Mucosa of descending colon (tissue), 3 donors: ENCODE measurements around the gene PIAS2. TPM values are rescaled to one million over a fixed set of nuclear protein-coding genes. Genes with fewer than 3 reads are reported as not detected.
"Not testable (repeated sequence)": the region's sequence is repeated elsewhere in the genome, so short reads cannot be mapped to it uniquely, and the experiment has no call there.

Experiments used
- ATAC-seq: fragments of 200-7000 bp; cut with Tn5 transposase; one replicate; pipeline ENCODE4 v1.9.1; 2020; ENCODE audit warnings: mild to moderate bottlenecking, moderate library complexity
- DNase-seq, 3 donors: peaks; one replicate each; pipeline ENCODE4 v3.0.0-alpha.2; 2020
- H3K36me3 ChIP-seq: fragments of 200-600 bp; one replicate; pipeline ENCODE4 v1.8.0; 2021; ENCODE audit warnings: low read depth, mild to moderate bottlenecking
- H3K4me1 ChIP-seq: fragments of 200-600 bp; one replicate; pipeline ENCODE4 v1.8.0; 2021; ENCODE audit warnings: low read depth, mild to moderate bottlenecking
- H3K4me3 ChIP-seq: fragments of 200-600 bp; one replicate; pipeline ENCODE4 v1.8.0; 2021; ENCODE audit warnings: mild to moderate bottlenecking
- H3K9me3 ChIP-seq: fragments of 200-600 bp; one replicate; pipeline ENCODE4 v1.8.0; 2021; ENCODE audit warnings: mild to moderate bottlenecking
- CTCF ChIP-seq: fragments of 200-600 bp; IDR thresholded peaks from one replicate; pipeline ENCODE4 v1.8.0; 2022; ENCODE audit warnings: antibody characterized with exemption, mild to moderate bottlenecking
- intact Hi-C, 2 donors: fragments of 100-400 bp; cut with DNase I in 1 of 2; cut with micrococcal nuclease in 1 of 2; formaldehyde crosslinking; loops; one replicate each; pipeline versions ENCODE4 v1.11.0 to v1.11.1; 2022; cut with DNase I, micrococcal nuclease
- total RNA-seq, 3 donors: library from RNA; stranded (reverse); fragmentation: NEBNext Ultra II Directional in 2 of 3; extraction: Animal tissue kit (Norgen Biotek cat#: 25700) in 2 of 3; gene quantifications; one replicate each; pipeline versions ENCODE4 v1.2.1 to v1.2.4, GENCODE V29; 2021 to 2023
- donor health status: DM: no; HTN: no; CAD: no; lungs with moderate emphysema.
- donor health status: DM: no; HTN: no; CAD: no.
- donor health status: DM: no; HTN: yes; CAD: no.

The PIAS2 gene
- total RNA-seq, 3 donors from 2014 or later, result 31.2 to 56.7 (median 33.5) TPM

DNA sequence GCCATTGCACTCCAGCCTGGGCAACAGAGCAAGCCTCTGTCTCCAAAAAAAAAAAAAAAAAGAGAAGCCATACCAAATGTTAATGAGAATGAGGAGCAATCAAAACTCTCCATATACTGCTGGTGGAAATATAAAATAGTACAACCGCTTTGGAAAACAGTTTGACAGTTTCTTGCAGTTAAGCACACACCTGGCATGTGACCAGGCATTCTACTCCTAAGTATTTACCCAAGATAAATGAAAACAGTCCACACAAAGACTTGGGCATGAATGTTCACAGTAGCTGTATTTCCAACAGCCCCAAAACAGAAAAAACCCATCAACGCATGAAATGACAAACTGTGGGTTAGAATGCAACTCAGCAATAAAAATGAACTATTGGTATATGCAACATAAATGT is 84.5 kb downstream of the PIAS2 start:
- no peak for TF ChIP-seq CTCF
- Histone ChIP-seq H3K9me3 (no peaks in the 10 kb centered on the region), H3K4me1 (no peaks in the 10 kb centered on the region), H3K36me3 (no peaks in the 10 kb centered on the region), H3K4me3 (no peak overlapping the region)
- intact Hi-C loops, result no loop called here
- ATAC-seq (no peak), DNase-seq (peak in 1 of 3 donors; percentile 41)

DNA sequence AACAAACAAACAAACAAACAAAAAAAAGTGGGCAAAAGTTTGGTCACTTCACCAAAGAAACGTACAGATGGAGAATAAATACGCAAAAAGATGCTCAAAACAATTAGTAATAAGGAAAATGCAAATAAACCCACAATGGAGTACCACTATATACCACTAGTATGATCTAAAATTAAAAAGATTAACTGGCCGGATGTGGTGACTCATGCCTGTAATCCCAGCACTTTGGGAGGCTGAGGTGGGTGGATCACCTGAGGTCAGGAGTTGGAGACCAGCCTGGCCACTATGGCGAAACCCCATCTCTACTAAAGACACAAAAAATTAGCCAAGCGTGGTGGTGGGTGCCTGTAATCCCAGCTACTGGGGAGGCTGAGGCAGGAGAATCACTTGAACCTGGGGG is 84.9 kb downstream of the PIAS2 start:
- ATAC-seq, H3K9me3 ChIP-seq, H3K4me1 ChIP-seq, H3K36me3 ChIP-seq, DNase-seq, H3K4me3 ChIP-seq, intact Hi-C loops: not testable (repeated sequence)

DNA sequence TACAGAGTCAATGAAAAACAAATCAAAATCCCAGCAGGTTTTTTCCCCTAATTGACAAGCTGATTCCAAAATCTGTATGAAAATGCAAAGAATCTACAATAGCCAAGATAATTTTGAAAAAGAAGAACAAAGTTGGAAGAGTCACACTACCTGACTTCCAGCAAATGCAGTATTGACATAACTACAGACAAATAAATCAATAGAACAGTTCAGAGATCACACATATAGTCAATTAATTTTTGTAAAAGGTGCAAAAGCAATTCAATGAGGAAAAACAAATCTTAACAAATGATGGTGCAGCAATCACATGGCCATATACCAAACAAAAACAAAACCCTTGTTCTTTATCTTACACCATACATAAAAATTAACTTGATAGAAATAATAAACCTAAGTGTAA is 85.9 kb downstream of the PIAS2 start:
- no peaks in the 10 kb centered on the region for H3K36me3 ChIP-seq
- H3K4me1 ChIP-seq, result no peaks in the 10 kb centered on the region
- ATAC-seq (no peak), DNase-seq (no peak)
- no peak overlapping the region for H3K4me3 ChIP-seq
- intact Hi-C loops, result no loop called here
- TF ChIP-seq CTCF, result no peak
- no peaks in the 10 kb centered on the region for H3K9me3 ChIP-seq

DNA sequence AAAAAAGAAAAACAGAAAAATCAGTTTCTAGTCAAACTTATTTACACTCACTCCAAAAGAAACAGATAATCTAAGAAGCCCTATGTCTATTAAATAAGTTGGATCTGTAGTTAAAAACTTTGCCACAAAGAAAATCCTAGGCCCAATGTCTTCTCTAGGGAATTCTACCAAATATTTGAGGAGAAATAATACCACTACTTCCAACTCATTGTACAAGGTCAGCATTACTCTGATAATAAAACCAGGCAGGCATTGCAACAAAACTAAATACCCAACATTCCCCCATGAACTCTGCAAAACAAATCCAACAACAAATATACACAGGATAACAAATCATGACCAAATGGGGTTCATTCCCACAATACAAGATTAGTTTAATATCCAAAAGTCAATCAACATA is 86.7 kb downstream of the PIAS2 start:
- no peaks in the 10 kb centered on the region for H3K4me1 ChIP-seq
- H3K4me3 ChIP-seq, result no peak overlapping the region
- no peak for TF ChIP-seq CTCF
- no peak for ATAC-seq
- H3K36me3 ChIP-seq, result no peaks in the 10 kb centered on the region
- intact Hi-C loops, result no loop called here
- H3K9me3 ChIP-seq, result no peaks in the 10 kb centered on the region
- no peak for DNase-seq

DNA sequence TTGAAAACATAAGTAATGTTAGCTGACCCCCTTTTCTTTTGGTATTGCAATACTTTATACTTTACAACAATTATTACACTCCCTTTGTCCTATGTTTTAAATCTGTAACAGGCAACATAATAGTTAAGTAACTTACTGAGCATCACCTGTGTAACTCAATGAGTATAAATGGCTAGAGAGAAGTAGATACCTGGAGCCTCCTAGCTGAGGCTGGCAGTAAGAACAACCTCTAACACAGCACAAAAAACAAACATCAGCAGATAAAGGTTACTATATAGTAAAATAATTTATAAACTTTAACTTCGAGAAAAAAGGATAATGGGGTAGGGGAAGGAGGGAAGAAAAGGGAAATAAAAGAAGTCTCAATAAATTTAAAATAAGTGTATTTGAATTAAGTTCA is 87.4 kb downstream of the PIAS2 start:
- H3K4me1 ChIP-seq, result no peaks in the 10 kb centered on the region
- intact Hi-C loops, result no loop called here
- H3K36me3 ChIP-seq, result no peaks in the 10 kb centered on the region
- TF ChIP-seq CTCF, result no peak
- DNase-seq, result no peak
- no peak for ATAC-seq
- H3K9me3 ChIP-seq, result no peaks in the 10 kb centered on the region
- H3K4me3 ChIP-seq, result no peak overlapping the region

GRCh38 chr18:46829531-46829930 is 87.8 kb downstream of the PIAS2 start:
- TF ChIP-seq CTCF, result no peak
- no peaks in the 10 kb centered on the region for H3K4me1 ChIP-seq
- intact Hi-C loops, result no loop called here
- no peak for ATAC-seq
- no peak for DNase-seq
- H3K4me3 ChIP-seq, result no peak overlapping the region
- H3K9me3 ChIP-seq, result no peaks in the 10 kb centered on the region
- no peaks in the 10 kb centered on the region for H3K36me3 ChIP-seq
